HG03432 (cell line): Measurements from ENCODE around the gene TMEM135.

Source experiments
- ATAC-seq: cut with Tn5 transposase; IDR thresholded peaks from one replicate; pipeline ENCODE4 v1.9.1; 2021; ENCODE audit warnings: mild to moderate bottlenecking, moderate library complexity; ENCODE audit not compliant: unreplicated experiment

The TMEM135 gene

GRCh38 chr11:87299041-87299481 lies 261.3 kb downstream of the TMEM135 start:
- no peak for ATAC-seq

GRCh38 chr11:87300640-87301380 lies 263.1 kb downstream of the TMEM135 start:
- peak; percentile 60 for ATAC-seq

- no peak for ATAC-seq
Observed at GRCh38 chr11:87301785-87302540, 264.2 kb downstream of the TMEM135 start.

GRCh38 chr11:87304412-87304811 lies 266.7 kb downstream of the TMEM135 start:
- no peak for ATAC-seq

GRCh38 chr11:87306262-87306851 lies 268.6 kb downstream of the TMEM135 start:
- ATAC-seq = no peak

- no peak for ATAC-seq
Observed at GRCh38 chr11:87307101-87307500, 269.4 kb downstream of the TMEM135 start.

GRCh38 chr11:87315229-87315628 lies 277.5 kb downstream of the TMEM135 start:
- no peak for ATAC-seq

- ATAC-seq = no peak
Observed at GRCh38 chr11:87316491-87316890, 278.8 kb downstream of the TMEM135 start.

- no peak for ATAC-seq
Observed at GRCh38 chr11:87317441-87317840, 279.7 kb downstream of the TMEM135 start.

- no peak for ATAC-seq
Observed at GRCh38 chr11:87320123-87320522, 282.4 kb downstream of the TMEM135 start.

GRCh38 chr11:87322568-87322967 lies 284.8 kb downstream of the TMEM135 start:
- no peak for ATAC-seq

- ATAC-seq = no peak
Observed at GRCh38 chr11:87323899-87324298, 286.2 kb downstream of the TMEM135 start.

GRCh38 chr11:87324817-87325489 lies 287.2 kb downstream of the TMEM135 start:
- peak; percentile 59 for ATAC-seq

GRCh38 chr11:87325490-87325872 lies 287.7 kb downstream of the TMEM135 start:
- no peak for ATAC-seq

GRCh38 chr11:87326594-87326993 lies 288.9 kb downstream of the TMEM135 start:
- no peak for ATAC-seq

GRCh38 chr11:87329172-87329571 lies 291.4 kb downstream of the TMEM135 start:
- ATAC-seq = no peak

GRCh38 chr11:87330187-87330601 lies 292.5 kb downstream of the TMEM135 start:
- no peak for ATAC-seq

- ATAC-seq = no peak
Observed at GRCh38 chr11:87331273-87331672, 293.5 kb downstream of the TMEM135 start.

GRCh38 chr11:87338046-87338639 lies 300.4 kb downstream of the TMEM135 start:
- ATAC-seq = no peak

- no peak for ATAC-seq
Observed at GRCh38 chr11:87339416-87339815, 301.7 kb downstream of the TMEM135 start.

- no peak for ATAC-seq
Observed at GRCh38 chr11:87347441-87347840, 309.7 kb downstream of the TMEM135 start.
